ENCODE measurements around the gene MBTPS1.

GRCh38 chr16:84150926-84151325, 34.2 kb upstream of the MBTPS1 start:
- TF ChIP-seq CTCF (IDR thresholded peaks at IDR 0.05): no peak
- TF ChIP-seq POLR2A (IDR thresholded peaks at IDR 0.05): no peak

Data from adrenal gland (tissue), 5 donors.